T-helper 2 cell treated with Interferon-gamma antibody and Interleukin-4, amounts not matched to agents 5 μg/mL and 100 μg/mL, for 36 hours (primary cell): ENCODE data around the gene NEURL1B.

Experiments
- DNase-seq: peaks from one replicate; pipeline ENCODE4 v3.0.0; 2021; ENCODE audit warnings: low spot score
- H3K27ac Mint-ChIP-seq: one replicate; pipeline ENCODE4 v1.8.0; 2021; ENCODE audit warnings: mild to moderate bottlenecking, mixed read lengths
- H3K27me3 Mint-ChIP-seq: one replicate; pipeline ENCODE4 v1.8.0; 2021; ENCODE audit warnings: low read depth, mixed read lengths
- H3K36me3 Mint-ChIP-seq: one replicate; pipeline ENCODE4 v1.8.0; 2021; ENCODE audit warnings: low read depth, mixed read lengths
- H3K4me1 Mint-ChIP-seq: one replicate; pipeline ENCODE4 v1.8.0; 2021; ENCODE audit warnings: low read depth, mixed read lengths
- H3K4me3 Mint-ChIP-seq: one replicate; pipeline ENCODE4 v1.8.0; 2022; ENCODE audit warnings: mild to moderate bottlenecking, moderate library complexity, mixed read lengths
- H3K9me3 Mint-ChIP-seq: one replicate; pipeline ENCODE4 v1.8.0; 2021; ENCODE audit warnings: mixed read lengths

Gene NEURL1B

GRCh38 chr5:172725273-172725672 lies 84.2 kb downstream of the NEURL1B start:
- no peaks in the 10 kb centered on the region for H3K9me3 Mint-ChIP-seq
- H3K4me3 Mint-ChIP-seq, result no peak overlapping the region
- no peaks in the 10 kb centered on the region for H3K36me3 Mint-ChIP-seq
- H3K27me3 Mint-ChIP-seq, result no peaks in the 10 kb centered on the region
- no peak overlapping the region for H3K27ac Mint-ChIP-seq
- H3K4me1 Mint-ChIP-seq, result peaks cover 1% of the 10 kb centered on the region
- DNase-seq, result no peak

- Mint-ChIP-seq H3K4me1 (peaks cover 1% of the 10 kb centered on the region), H3K27me3 (no peaks in the 10 kb centered on the region), H3K27ac (no peak overlapping the region), H3K4me3 (no peak overlapping the region), H3K9me3 (no peaks in the 10 kb centered on the region), H3K36me3 (no peaks in the 10 kb centered on the region)
- DNase-seq, result no peak
These were observed 84.7 kb downstream of the NEURL1B start for GRCh38 chr5:172725785-172726184.

- H3K4me3 Mint-ChIP-seq, result no peak overlapping the region
- peaks cover 1% of the 10 kb centered on the region for H3K4me1 Mint-ChIP-seq
- no peaks in the 10 kb centered on the region for H3K27me3 Mint-ChIP-seq
- no peak for DNase-seq
- H3K36me3 Mint-ChIP-seq, result no peaks in the 10 kb centered on the region
- no peak overlapping the region for H3K27ac Mint-ChIP-seq
- no peaks in the 10 kb centered on the region for H3K9me3 Mint-ChIP-seq
These were observed 85.9 kb downstream of the NEURL1B start for GRCh38 chr5:172726966-172727365.

- DNase-seq, result no peak
- H3K4me1 Mint-ChIP-seq, result no peaks in the 10 kb centered on the region
- H3K9me3 Mint-ChIP-seq, result no peaks in the 10 kb centered on the region
- no peak overlapping the region for H3K27ac Mint-ChIP-seq
- no peaks in the 10 kb centered on the region for H3K36me3 Mint-ChIP-seq
- no peaks in the 10 kb centered on the region for H3K27me3 Mint-ChIP-seq
- no peak overlapping the region for H3K4me3 Mint-ChIP-seq
These were observed 86.5 kb downstream of the NEURL1B start for GRCh38 chr5:172727551-172727950.

GRCh38 chr5:172728481-172729241 lies 87.6 kb downstream of the NEURL1B start:
- no peaks in the 10 kb centered on the region for H3K36me3 Mint-ChIP-seq
- H3K9me3 Mint-ChIP-seq, result no peaks in the 10 kb centered on the region
- no peak overlapping the region for H3K4me3 Mint-ChIP-seq
- H3K4me1 Mint-ChIP-seq, result no peaks in the 10 kb centered on the region
- no peak for DNase-seq
- no peaks in the 10 kb centered on the region for H3K27me3 Mint-ChIP-seq
- H3K27ac Mint-ChIP-seq, result no peak overlapping the region

GRCh38 chr5:172729588-172729987 lies 88.5 kb downstream of the NEURL1B start:
- DNase-seq, result no peak
- Mint-ChIP-seq H3K27me3 (no peaks in the 10 kb centered on the region), H3K4me1 (no peaks in the 10 kb centered on the region), H3K9me3 (no peaks in the 10 kb centered on the region), H3K4me3 (no peak overlapping the region), H3K27ac (no peak overlapping the region), H3K36me3 (no peaks in the 10 kb centered on the region)

- no peak overlapping the region for H3K4me3 Mint-ChIP-seq
- no peak overlapping the region for H3K27ac Mint-ChIP-seq
- DNase-seq, result no peak
- H3K4me1 Mint-ChIP-seq, result no peaks in the 10 kb centered on the region
- H3K27me3 Mint-ChIP-seq, result no peaks in the 10 kb centered on the region
- H3K36me3 Mint-ChIP-seq, result no peaks in the 10 kb centered on the region
- H3K9me3 Mint-ChIP-seq, result no peaks in the 10 kb centered on the region
These were observed 89.2 kb downstream of the NEURL1B start for GRCh38 chr5:172730222-172730621.

- H3K9me3 Mint-ChIP-seq, result no peaks in the 10 kb centered on the region
- no peak for DNase-seq
- H3K4me1 Mint-ChIP-seq, result no peaks in the 10 kb centered on the region
- no peaks in the 10 kb centered on the region for H3K27me3 Mint-ChIP-seq
- no peak overlapping the region for H3K27ac Mint-ChIP-seq
- H3K36me3 Mint-ChIP-seq, result no peaks in the 10 kb centered on the region
- no peak overlapping the region for H3K4me3 Mint-ChIP-seq
These were observed 90.1 kb downstream of the NEURL1B start for GRCh38 chr5:172730981-172731679.

GRCh38 chr5:172731680-172732074 lies 90.6 kb downstream of the NEURL1B start:
- no peak for DNase-seq
- Mint-ChIP-seq H3K27me3 (no peaks in the 10 kb centered on the region), H3K4me1 (no peaks in the 10 kb centered on the region), H3K36me3 (no peaks in the 10 kb centered on the region), H3K9me3 (no peaks in the 10 kb centered on the region), H3K27ac (no peak overlapping the region), H3K4me3 (no peak overlapping the region)

GRCh38 chr5:172732201-172732865 lies 91.3 kb downstream of the NEURL1B start:
- Mint-ChIP-seq H3K27ac (no peak overlapping the region), H3K27me3 (no peaks in the 10 kb centered on the region), H3K9me3 (no peaks in the 10 kb centered on the region), H3K4me3 (no peak overlapping the region), H3K36me3 (no peaks in the 10 kb centered on the region), H3K4me1 (no peaks in the 10 kb centered on the region)
- DNase-seq, result no peak

- Mint-ChIP-seq H3K36me3 (no peaks in the 10 kb centered on the region), H3K9me3 (no peaks in the 10 kb centered on the region), H3K4me1 (no peaks in the 10 kb centered on the region), H3K27ac (no peak overlapping the region), H3K4me3 (no peak overlapping the region), H3K27me3 (no peaks in the 10 kb centered on the region)
- DNase-seq, result no peak
These were observed 92.3 kb downstream of the NEURL1B start for GRCh38 chr5:172733131-172733973.

- no peak overlapping the region for H3K4me3 Mint-ChIP-seq
- no peaks in the 10 kb centered on the region for H3K36me3 Mint-ChIP-seq
- no peak for DNase-seq
- no peaks in the 10 kb centered on the region for H3K4me1 Mint-ChIP-seq
- no peaks in the 10 kb centered on the region for H3K27me3 Mint-ChIP-seq
- H3K9me3 Mint-ChIP-seq, result no peaks in the 10 kb centered on the region
- no peak overlapping the region for H3K27ac Mint-ChIP-seq
These were observed 92.9 kb downstream of the NEURL1B start for GRCh38 chr5:172733974-172734346.

GRCh38 chr5:172735141-172735831 lies 94.2 kb downstream of the NEURL1B start:
- Mint-ChIP-seq H3K27me3 (no peaks in the 10 kb centered on the region), H3K36me3 (no peaks in the 10 kb centered on the region), H3K4me1 (no peaks in the 10 kb centered on the region), H3K4me3 (no peak overlapping the region), H3K9me3 (no peaks in the 10 kb centered on the region), H3K27ac (no peak overlapping the region)
- DNase-seq, result no peak
